ENCODE measurements around the gene SMYD2. TPM values are rescaled to one million over a fixed set of nuclear protein-coding genes. Genes with fewer than 3 reads are reported as not detected.

Gene SMYD2
- total RNA-seq, 1 experiment from 2014 or later: 27.2 TPM

GRCh38 chr1:214317300-214317699, 36.3 kb downstream of the SMYD2 start (continued):
- TF ChIP-seq, protein P1, sequence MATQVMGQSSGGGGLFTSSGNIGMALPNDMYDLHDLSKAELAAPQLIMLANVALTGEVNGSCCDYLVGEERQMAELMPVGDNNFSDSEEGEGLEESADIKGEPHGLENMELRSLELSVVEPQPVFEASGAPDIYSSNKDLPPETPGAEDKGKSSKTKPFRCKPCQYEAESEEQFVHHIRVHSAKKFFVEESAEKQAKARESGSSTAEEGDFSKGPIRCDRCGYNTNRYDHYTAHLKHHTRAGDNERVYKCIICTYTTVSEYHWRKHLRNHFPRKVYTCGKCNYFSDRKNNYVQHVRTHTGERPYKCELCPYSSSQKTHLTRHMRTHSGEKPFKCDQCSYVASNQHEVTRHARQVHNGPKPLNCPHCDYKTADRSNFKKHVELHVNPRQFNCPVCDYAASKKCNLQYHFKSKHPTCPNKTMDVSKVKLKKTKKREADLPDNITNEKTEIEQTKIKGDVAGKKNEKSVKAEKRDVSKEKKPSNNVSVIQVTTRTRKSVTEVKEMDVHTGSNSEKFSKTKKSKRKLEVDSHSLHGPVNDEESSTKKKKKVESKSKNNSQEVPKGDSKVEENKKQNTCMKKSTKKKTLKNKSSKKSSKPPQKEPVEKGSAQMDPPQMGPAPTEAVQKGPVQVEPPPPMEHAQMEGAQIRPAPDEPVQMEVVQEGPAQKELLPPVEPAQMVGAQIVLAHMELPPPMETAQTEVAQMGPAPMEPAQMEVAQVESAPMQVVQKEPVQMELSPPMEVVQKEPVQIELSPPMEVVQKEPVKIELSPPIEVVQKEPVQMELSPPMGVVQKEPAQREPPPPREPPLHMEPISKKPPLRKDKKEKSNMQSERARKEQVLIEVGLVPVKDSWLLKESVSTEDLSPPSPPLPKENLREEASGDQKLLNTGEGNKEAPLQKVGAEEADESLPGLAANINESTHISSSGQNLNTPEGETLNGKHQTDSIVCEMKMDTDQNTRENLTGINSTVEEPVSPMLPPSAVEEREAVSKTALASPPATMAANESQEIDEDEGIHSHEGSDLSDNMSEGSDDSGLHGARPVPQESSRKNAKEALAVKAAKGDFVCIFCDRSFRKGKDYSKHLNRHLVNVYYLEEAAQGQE (IDR thresholded peaks at IDR 0.05; ENCODE audit: low read depth): no peak

- CTCF ChIA-PET: interaction anchor here (0.9 to 2.3 kb wide), 4 partner anchors 11 to 103 kb away, joined by 3 to 8 read pairs (median 6); no protein-coding TSS in a partner anchor
- no peak overlapping the region for H3K27ac ChIP-seq (ENCODE audit: low read depth, low read length)
- H3K4me1 ChIP-seq (ENCODE audit: control insufficient read depth in 1 of 2, insufficient read depth in 2 of 2, low read length in 2 of 2): no peaks in the 10 kb centered on the region
- no peak for DNase-seq (ENCODE audit: low read depth, low spot score)
- POLR2A ChIA-PET: no interaction called here
- H3K79me2 ChIP-seq (ENCODE audit: insufficient read depth, low read length): no peaks in the 10 kb centered on the region
- no peak overlapping the region for H3K9ac ChIP-seq (ENCODE audit: low read length)
- no peaks in the 10 kb centered on the region for H3K9me3 ChIP-seq (ENCODE audit: control insufficient read depth in 1 of 2, insufficient read depth in 1 of 2, low read depth in 1 of 2, low read length in 2 of 2)
- RAD21 ChIA-PET (ENCODE audit: low non-redundant PET in 1 of 2, low total read pairs in 2 of 2, uncharacterized antibody in 2 of 2, unreplicated experiment in 2 of 2): no interaction called here
- no peak overlapping the region for H3K4me3 ChIP-seq (replicated peaks in 1 of 2; ENCODE audit: low read depth in 1 of 2, low read length in 2 of 2)
- intact Hi-C loops (cut with micrococcal nuclease): no loop called here
- H3K27me3 ChIP-seq (ENCODE audit: insufficient read depth, low read length): no peaks in the 10 kb centered on the region
- TF ChIP-seq, protein P2, sequence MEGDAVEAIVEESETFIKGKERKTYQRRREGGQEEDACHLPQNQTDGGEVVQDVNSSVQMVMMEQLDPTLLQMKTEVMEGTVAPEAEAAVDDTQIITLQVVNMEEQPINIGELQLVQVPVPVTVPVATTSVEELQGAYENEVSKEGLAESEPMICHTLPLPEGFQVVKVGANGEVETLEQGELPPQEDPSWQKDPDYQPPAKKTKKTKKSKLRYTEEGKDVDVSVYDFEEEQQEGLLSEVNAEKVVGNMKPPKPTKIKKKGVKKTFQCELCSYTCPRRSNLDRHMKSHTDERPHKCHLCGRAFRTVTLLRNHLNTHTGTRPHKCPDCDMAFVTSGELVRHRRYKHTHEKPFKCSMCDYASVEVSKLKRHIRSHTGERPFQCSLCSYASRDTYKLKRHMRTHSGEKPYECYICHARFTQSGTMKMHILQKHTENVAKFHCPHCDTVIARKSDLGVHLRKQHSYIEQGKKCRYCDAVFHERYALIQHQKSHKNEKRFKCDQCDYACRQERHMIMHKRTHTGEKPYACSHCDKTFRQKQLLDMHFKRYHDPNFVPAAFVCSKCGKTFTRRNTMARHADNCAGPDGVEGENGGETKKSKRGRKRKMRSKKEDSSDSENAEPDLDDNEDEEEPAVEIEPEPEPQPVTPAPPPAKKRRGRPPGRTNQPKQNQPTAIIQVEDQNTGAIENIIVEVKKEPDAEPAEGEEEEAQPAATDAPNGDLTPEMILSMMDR (IDR thresholded peaks at IDR 0.05 in 2 of 3, conservative IDR thresholded peaks at IDR 0.05 in 1 of 3; ENCODE audit: borderline replicate concordance in 1 of 3, insufficient read depth in 1 of 3, low read depth in 2 of 3, low read length in 2 of 3): 0 out of 6 replicates have a peak, but pooled peaks of 1 of the 3 experiments have one; percentile 8
- no peak for TF ChIP-seq YY1 (IDR thresholded peaks at IDR 0.05; ENCODE audit: extremely low read depth, insufficient replicate concordance, low read depth, low read length)
- no peak for TF ChIP-seq SRF (IDR thresholded peaks at IDR 0.05; ENCODE audit: low read depth)
- no peaks in the 10 kb centered on the region for H3K36me3 ChIP-seq (ENCODE audit: control insufficient read depth in 1 of 2, insufficient read depth in 2 of 2, low read length in 2 of 2)
- no peaks in the 10 kb centered on the region for H4K20me1 ChIP-seq (ENCODE audit: insufficient read depth)
- no peaks in the 10 kb centered on the region for H3K9me2 ChIP-seq (ENCODE audit: insufficient read depth)
- BruUV-seq (replicated peaks): no TSS peak
- no peak overlapping the region for H2AFZ ChIP-seq (ENCODE audit: low read depth, low read length, poor library complexity, severe bottlenecking)
- no peak overlapping the region for H3K4me2 ChIP-seq (ENCODE audit: low read length)
- ATAC-seq: no peak
These were observed 36.8 kb downstream of the SMYD2 start for GRCh38 chr1:214317734-214318133.
